Heart left ventricle (tissue), 16 donors: ENCODE measurements around the gene GRPEL2. TPM values are rescaled to one million over a fixed set of nuclear protein-coding genes. Genes with fewer than 3 reads are reported as not detected.
A peak's percentile ranks its signal among the peaks of the same experiment; 100 is the strongest.

Experiments
- ATAC-seq, 4 donors: fragments of 200-7000 bp; cut with Tn5 transposase; one replicate each; pipeline ENCODE4 v1.9.1; 2020 to 2022; ENCODE audit warnings: moderate library complexity in 4 of 4, mild to moderate bottlenecking in 3 of 4, moderate number of reproducible peaks in 1 of 4
- DNase-seq, 5 donors: peaks; one replicate each; pipeline ENCODE4 v3.0.0-alpha.2; 2020
- H3K27ac ChIP-seq, 12 donors: fragments of 200-600 bp; sonication (generic) in 4 of 12; one replicate each; pipeline versions ENCODE4 v1.5.0 to v1.8.0; 2016 to 2022; ENCODE audit warnings: mild to moderate bottlenecking in 2 of 12
- H3K27me3 ChIP-seq, 9 donors: fragments of 200-600 bp; sonication (generic) in 2 of 9; one replicate each; pipeline versions ENCODE4 v1.5.1 to v1.8.0; 2016 to 2022; ENCODE audit warnings: mild to moderate bottlenecking in 3 of 9
- H3K36me3 ChIP-seq, 9 donors: fragments of 200-600 bp; sonication (generic) in 2 of 9; one replicate each; pipeline versions ENCODE4 v1.5.0 to v1.8.0; 2018 to 2022; ENCODE audit warnings: mild to moderate bottlenecking in 2 of 9
- H3K4me1 ChIP-seq, 12 donors: fragments of 200-600 bp; sonication (generic) in 4 of 12; one replicate each; pipeline versions ENCODE4 v1.5.0 to v1.8.0; 2016 to 2022; ENCODE audit warnings: mild to moderate bottlenecking in 3 of 12
- H3K4me3 ChIP-seq, 12 donors: fragments of 200-600 bp; sonication (generic) in 4 of 12; one replicate each; pipeline versions ENCODE4 v1.5.0 to v1.8.0; 2017 to 2022; ENCODE audit warnings: mild to moderate bottlenecking in 9 of 12, moderate library complexity in 4 of 12
- H3K9me3 ChIP-seq, 12 donors: fragments of 200-600 bp; sonication (generic) in 4 of 12; one replicate each; pipeline versions ENCODE4 v1.5.0 to v1.8.0; 2016 to 2022; ENCODE audit warnings: mild to moderate bottlenecking in 1 of 12
- CTCF ChIP-seq, 12 donors: fragments of 200-600 bp; sonication (generic) in 4 of 12; IDR thresholded peaks; one replicate each; pipeline versions ENCODE4 v1.5.0 to v1.8.0; 2018 to 2022; ENCODE audit warnings: antibody characterized with exemption in 12 of 12, mild to moderate bottlenecking in 5 of 12
- POLR2A ChIP-seq, 2 donors: fragments of 450-650 bp; IDR thresholded peaks; one replicate each; pipeline ENCODE4 v1.6.1; 2017; ENCODE audit warnings: antibody characterized with exemption in 2 of 2, mild to moderate bottlenecking in 2 of 2, moderate library complexity in 2 of 2
- WGBS, 4 donors: extraction: QIAGEN DNeasy Blood & Tissue Kit in 2 of 4; methylation state at CpG; one replicate each; pipeline versions ENCODE4 v1.1.5 to v1.1.7; 2013 to 2018; 5-methylcytosine and 5-hydroxymethylcytosine counted together
- intact Hi-C, 10 donors: fragments of 100-400 bp; cut with DNase I; formaldehyde crosslinking; loops; one replicate each; pipeline versions ENCODE4 v1.11.1 to v1.14.2; 2022
- polyA plus RNA-seq, 2 donors: library from polyadenylated mRNA; stranded (reverse); fragments of 200-250 nt; gene quantifications; one replicate each; pipeline ENCODE4 v1.2.3, GENCODE V29; 2013
- total RNA-seq, 9 donors: library from RNA; depleted of rRNA in 2 of 9; stranded (reverse); fragments of >200 nt in 2 of 9; fragmentation: NEBNext Ultra II Directional in 3 of 9; extraction: Animal tissue kit (Norgen Biotek cat#: 25700) in 3 of 9; gene quantifications; one replicate each; pipeline versions ENCODE4 v1.1.0 to v1.2.4, GENCODE V29; 2016 to 2023
- donor health status: ischemic (EF 13 %, LVEDD 7.1; RV severe dilation, severe dysfunction).
- donor health status: healthy with polysubstance abuse.
- donor health status: DM: no; HTN: yes; CAD: no.
- donor health status: DM: no; HTN: no; CAD: no.
- donor health status: ischemic (EF 25% LVEDD 6.9; RV normal size, moderate dysfunction).
- donor health status: ischemic (EF 25% LVEDD 5.7; RV mildly dilated, moderate dysfunction).
- donor health status: healthy.
- donor health status: DM: yes; HTN: yes; CAD: no.
- donor health status: ischemic (EF 35%, LVEDD 5.7; RV mildly dilated, moderate dysfunction).
- donor health status: nonischemic (EF 11% LVEDD 7.7; RV severe dilation, severe dysfunction).
- donor health status: DM: yes; HTN: yes; CAD: no.
- donor health status: PGD.
- donor health status: ischemic (EF 29% LVEDD 5.4; RV normal size, mild dysfunction).
- donor health status: nonischemic (EF 23%, LVEDD 6.1; RV moderate dilation, normal function).

GRPEL2 gene
- total and polyA plus RNA-seq, 11 donors, result 5.1 to 14.0 (median 9.3) TPM

- ATAC-seq, result no peak
- H3K27ac ChIP-seq, result no peak overlapping the region
- no peaks in the 10 kb centered on the region for H3K27me3 ChIP-seq
- peaks cover 0 to 50% (median 47%) of the 10 kb centered on the region in 9 donors for H3K36me3 ChIP-seq
- H3K4me1 ChIP-seq, result peaks cover 0 to 28% (median 12%) of the 10 kb centered on the region in 12 donors
- no peak overlapping the region for H3K4me3 ChIP-seq
- no peak for DNase-seq
- TF ChIP-seq CTCF (IDR thresholded peaks at IDR 0.05), result no peak
- no peak for TF ChIP-seq POLR2A (IDR thresholded peaks at IDR 0.05)
- WGBS, 4 donors, result 75 to 94% (median 89%) methylated on average over 1 of the region's 1 CpG
- intact Hi-C loops, result loop anchor here in 4 of 10 donors (5.0 to 10.0 kb wide), 3 partner anchors 33 to 231 kb away; partner anchors contain the start of gene AFAP1L1 (in 2 of the 4)
- no peaks in the 10 kb centered on the region for H3K9me3 ChIP-seq
These were observed 10.4 kb downstream of the GRPEL2 start for GRCh38 chr5:149355688-149356087.

DNA sequence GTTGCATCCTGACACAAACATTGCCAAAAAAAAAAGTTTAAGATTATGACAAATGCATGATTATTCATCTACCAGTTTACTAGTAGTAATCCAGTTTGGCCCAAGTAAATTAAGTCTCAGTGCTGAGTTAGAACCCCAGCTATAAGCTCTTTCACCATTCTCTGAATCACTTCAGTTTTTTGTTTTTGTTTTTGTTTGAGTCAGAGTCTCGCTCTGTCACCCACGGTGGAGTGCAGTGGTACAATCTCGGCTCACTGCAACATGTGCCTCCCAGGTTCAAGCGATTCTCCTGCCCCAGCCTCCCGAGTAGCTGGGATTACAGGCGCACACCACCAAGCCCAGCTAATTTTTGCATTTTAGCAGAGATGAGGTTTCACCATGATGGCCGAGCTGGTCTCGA lies 11.1 kb downstream of the GRPEL2 start:
- TF ChIP-seq CTCF (IDR thresholded peaks at IDR 0.05) (no peak), POLR2A (IDR thresholded peaks at IDR 0.05) (no peak)
- 93 to 97% (median 94%) methylated on average over 8 of the region's 8 CpGs for WGBS, 4 donors
- H3K9me3 ChIP-seq, result no peaks in the 10 kb centered on the region
- DNase-seq, result no peak
- H3K4me1 ChIP-seq, result peaks cover 0 to 30% (median 12%) of the 10 kb centered on the region in 12 donors
- H3K36me3 ChIP-seq, result peaks cover 0 to 43% (median 40%) of the 10 kb centered on the region in 9 donors
- intact Hi-C loops, result loop anchor here in 4 of 10 donors (5.0 to 10.0 kb wide), 3 partner anchors 34 to 232 kb away; partner anchors contain the start of gene AFAP1L1 (in 2 of the 4)
- H3K4me3 ChIP-seq, result no peak overlapping the region
- no peak overlapping the region for H3K27ac ChIP-seq
- no peak for ATAC-seq
- H3K27me3 ChIP-seq, result no peaks in the 10 kb centered on the region

DNA sequence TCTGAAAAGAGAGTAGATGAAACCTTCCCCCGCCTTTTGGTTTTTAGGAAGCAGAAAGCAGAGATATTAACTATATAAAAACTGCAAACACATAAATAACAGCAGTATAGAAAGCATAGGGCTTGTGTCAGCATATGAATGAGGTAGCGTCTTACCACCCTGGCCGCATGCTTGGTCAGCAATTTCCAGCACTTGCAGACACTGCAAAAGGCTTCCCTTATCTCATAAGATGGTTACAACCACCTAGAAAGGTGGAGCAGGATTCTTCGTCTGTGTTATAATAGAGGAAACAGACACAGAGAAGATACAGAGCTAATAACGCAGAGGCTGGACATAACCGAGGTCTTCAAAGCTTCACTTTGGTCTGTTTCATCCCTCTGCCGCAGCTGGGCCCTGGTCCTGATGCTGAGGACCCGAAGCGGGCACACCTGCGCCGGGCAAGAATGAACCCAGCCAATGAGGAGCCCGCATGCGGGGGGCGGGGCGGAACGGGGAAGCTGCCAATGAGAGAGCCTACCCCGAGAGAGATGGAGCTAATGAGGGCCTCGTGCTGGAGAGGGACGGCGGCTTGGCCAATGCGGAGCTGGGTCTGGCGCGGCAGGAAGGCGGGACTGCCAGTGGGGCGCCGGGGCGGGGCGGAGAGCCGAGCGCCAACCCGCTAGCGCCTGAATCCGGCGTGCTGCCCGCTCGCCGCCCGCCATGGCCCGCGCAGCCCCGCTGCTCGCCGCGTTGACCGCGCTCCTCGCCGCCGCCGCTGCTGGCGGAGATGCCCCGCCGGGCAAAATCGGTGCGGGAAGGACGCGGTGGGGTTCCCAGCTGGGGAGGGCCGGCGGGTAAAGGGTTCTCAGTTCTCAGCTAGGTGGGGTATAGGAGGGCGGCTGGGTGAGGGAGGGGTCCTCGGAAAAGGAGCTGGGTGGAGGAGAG lies 12.3 kb downstream of the GRPEL2 start, which contains the start of gene PCYOX1L:
TSS of gene PCYOX1L (plus strand) at position 677 of the 924 bp plus-strand sequence. CDS start at position 700, 23 bp downstream.
- no peaks in the 10 kb centered on the region for H3K9me3 ChIP-seq
- DNase-seq (peak; percentile 97 to 98 (median 97)), ATAC-seq (peak; percentile 98 to 100 (median 100))
- WGBS, 4 donors, result 2% methylated on average over 51 to 61 of the region's 61 CpGs
- H3K36me3 ChIP-seq, result peaks cover 0 to 31% (median 27%) of the 10 kb centered on the region in 9 donors
- H3K4me1 ChIP-seq, result peaks cover 0 to 30% (median 11%) of the 10 kb centered on the region in 12 donors
- no peaks in the 10 kb centered on the region for H3K27me3 ChIP-seq
- intact Hi-C loops, result loop anchor here in 4 of 10 donors (5.0 to 10.0 kb wide), 3 partner anchors 35 to 233 kb away; partner anchors contain the start of gene AFAP1L1 (in 2 of the 4)
- peak within 1 kb of the TSS in 11 of 12 donors; percentile 31 to 84 (median 65) for H3K27ac ChIP-seq
- TF ChIP-seq POLR2A (IDR thresholded peaks at IDR 0.05) (peak in 1 of 2 donors; percentile 50), CTCF (IDR thresholded peaks at IDR 0.05) (peak in 1 of 12 donors; percentile 7)
- H3K4me3 ChIP-seq, result peak within 1 kb of the TSS; percentile 54 to 97 (median 77)

GRCh38 chr5:149358294-149358651 lies 13.0 kb downstream of the GRPEL2 start:
- Histone ChIP-seq H3K36me3 (peaks cover 0 to 24% (median 21%) of the 10 kb centered on the region in 9 donors), H3K27me3 (no peaks in the 10 kb centered on the region), H3K9me3 (no peaks in the 10 kb centered on the region), H3K27ac (peak overlapping the region in 11 of 12 donors; percentile 31 to 84 (median 65)), H3K4me3 (peak overlapping the region; percentile 54 to 97 (median 77)), H3K4me1 (peaks cover 0 to 30% (median 11%) of the 10 kb centered on the region in 12 donors)
- no peak for TF ChIP-seq POLR2A (IDR thresholded peaks at IDR 0.05)
- no peak for TF ChIP-seq CTCF (IDR thresholded peaks at IDR 0.05)
- intact Hi-C loops, result loop anchor here in 4 of 10 donors (5.0 to 10.0 kb wide), 3 partner anchors 36 to 233 kb away; partner anchors contain the start of gene AFAP1L1 (in 2 of the 4)
- ATAC-seq, result peak in 3 of 4 donors; percentile 25 to 57 (median 55)
- 1 to 2% (median 2%) methylated on average over 17 to 18 of the region's 18 CpGs for WGBS, 4 donors
- peak; percentile 48 to 79 (median 53) for DNase-seq
